NK-92 (cell line): Measurements from ENCODE around the gene SRSF9.
"Not testable (repeated sequence)": the region's sequence is repeated elsewhere in the genome, so short reads cannot be mapped to it uniquely, and the experiment has no call there.

Experiments
- DNase-seq: peaks from one replicate; lab custom pipeline; 2025; ENCODE audit not compliant: unreplicated experiment; lab: John Stamatoyannopoulos, UW

SRSF9 gene

DNA sequence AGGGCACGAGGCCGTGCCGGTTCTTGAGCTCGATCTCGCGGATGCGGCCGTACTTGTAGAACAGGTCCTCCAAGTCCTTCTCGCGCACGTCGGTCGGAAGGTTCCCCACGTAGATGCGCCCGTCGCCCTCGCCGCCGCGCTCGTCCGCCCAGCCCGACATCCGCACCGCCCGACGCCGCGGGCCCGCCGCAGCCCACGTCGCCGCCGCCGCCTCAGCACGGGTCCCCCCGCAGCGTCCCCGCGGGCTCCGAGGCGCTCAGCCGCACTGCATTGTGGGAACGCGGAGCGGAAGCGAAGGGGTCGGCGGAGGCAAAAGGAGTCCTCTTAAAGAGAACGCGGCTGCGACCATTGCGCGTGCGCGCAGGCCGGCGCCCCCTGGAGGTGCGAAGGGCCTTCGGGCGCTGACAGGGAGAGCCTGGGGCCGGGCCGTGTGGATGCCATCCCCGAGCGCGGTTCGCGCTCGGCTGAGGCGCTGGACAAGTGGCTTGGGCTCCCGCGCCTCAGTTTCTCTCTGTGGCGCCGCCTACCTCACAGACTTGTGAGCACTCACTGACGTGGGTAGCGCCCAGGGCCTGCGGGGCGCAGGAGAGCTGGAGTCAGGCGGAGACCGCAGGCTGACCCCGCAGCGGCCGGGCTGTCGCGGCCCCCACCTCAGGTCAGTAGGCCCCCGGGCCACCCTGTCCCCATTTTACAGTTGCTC, at the start of gene SRSF9:
TSS of gene SRSF9 (minus strand) at position 299 of the 700 bp plus-strand sequence. CDS start at position 160, 139 bp downstream.
- DNase-seq = peak; percentile 53

GRCh38 chr12:120519324-120519723, 49.8 kb upstream of the SRSF9 start:
- DNase-seq = not testable (repeated sequence)

DNA sequence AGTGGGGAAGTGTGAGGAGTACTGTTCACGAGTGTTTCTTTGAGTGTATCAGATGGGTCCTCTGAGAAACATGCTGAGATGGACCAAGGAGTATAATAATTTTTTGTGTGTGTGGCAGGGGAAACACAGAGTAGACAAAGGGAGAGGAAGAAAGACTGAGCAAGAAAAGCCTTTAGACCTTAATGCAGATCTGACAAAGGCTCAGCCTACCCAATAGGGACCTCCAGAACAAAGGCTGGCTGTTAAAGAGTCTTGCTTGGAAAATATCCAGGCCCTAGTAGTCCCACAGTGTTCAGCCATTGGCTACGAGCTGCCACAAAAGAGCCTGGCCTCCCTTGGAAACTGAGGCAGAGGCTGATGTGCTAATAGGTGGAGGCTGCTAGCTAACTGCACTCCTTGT, 45.9 kb upstream of the SRSF9 start:
- DNase-seq = no peak

DNA sequence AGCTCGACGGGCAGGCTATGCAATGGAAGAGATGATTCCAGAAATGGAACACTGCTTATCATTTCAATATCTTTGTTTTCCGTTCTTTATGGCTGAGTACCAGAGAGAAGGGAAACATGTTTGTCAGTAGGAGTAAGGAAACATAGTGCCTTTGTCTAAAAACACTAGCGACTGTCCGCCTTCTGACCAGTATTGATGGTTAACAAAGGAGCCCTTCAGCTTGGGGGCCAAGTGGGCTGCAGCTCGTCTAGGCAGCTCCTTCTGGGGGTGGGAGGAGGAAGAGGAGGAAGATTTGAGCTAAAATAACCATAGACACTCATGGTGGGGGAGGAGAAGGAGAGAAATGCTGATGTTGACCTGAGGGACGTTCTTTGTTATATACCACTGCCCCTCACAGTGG, 44.5 kb upstream of the SRSF9 start:
- DNase-seq = no peak

DNA sequence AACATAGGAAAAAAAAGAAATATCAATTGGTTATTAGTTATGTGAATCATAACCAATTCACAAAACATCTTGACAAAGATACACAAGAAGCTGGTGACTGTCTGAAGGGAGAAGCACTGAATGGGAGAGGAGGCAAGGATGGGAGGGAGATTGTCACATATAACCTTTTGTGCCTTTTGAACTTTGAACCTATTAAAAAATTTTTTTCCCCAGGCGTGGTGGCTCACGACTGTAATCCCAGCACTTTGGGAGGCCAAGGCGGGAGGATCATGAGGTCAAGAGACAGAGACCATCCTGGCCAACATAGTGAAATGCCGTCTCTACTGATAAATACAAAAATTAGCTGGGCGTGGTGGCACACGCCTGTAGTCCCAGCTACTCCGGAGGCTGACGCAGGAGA, 39.0 kb upstream of the SRSF9 start:
- DNase-seq = no peak

GRCh38 chr12:120504587-120504986, 35.0 kb upstream of the SRSF9 start:
- DNase-seq = no peak

DNA sequence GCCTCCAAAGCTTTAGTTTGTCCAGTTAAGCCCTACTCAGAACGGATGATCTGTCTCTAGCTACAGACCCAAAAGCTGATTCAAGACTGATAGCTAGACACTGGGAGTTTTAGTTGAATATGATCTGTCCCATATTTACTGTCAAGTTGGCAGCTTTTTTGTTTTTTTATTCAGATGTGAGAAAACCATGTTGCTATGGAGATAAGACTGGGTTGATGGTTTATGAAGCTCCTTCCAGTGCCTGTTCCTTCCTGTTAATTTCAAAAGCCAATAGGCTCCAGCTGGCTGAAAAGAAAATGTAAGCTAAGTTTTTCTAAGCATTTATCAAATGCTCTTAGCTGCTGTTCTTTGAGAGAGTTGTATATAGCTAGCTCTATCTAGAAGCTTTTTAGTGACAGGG, 31.0 kb upstream of the SRSF9 start:
- DNase-seq = no peak

- DNase-seq = no peak
Observed at GRCh38 chr12:120498870-120499515, 29.4 kb upstream of the SRSF9 start.

DNA sequence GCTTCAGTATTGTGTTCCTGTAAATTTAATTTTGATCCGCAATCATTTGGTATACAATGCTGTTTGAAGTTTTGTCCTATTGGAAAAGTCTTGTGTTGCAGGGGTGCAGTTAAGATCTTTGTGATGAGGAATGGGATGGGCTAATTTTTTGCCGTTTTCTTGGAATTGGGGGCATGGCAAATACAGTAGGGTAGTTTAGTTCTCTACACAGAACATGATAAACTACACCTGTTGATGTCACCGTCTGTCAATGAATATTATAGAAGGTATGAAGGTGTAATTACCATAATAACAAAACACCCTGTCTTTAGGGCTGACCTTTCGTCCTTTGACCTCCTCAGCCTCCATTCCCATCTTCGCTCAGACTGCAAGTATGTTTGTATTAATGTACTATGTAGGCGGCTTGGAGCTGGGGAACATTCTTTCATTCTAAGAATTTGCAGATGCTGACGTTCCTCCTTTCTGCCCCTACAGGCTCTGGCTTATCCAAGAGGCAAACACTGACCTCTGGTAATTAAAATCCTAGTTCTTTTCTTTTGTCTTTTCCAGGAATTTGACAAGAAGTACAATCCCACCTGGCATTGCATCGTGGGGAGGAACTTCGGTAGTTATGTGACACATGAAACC, 28.1 kb upstream of the SRSF9 start:
- no peak for DNase-seq

- DNase-seq = no peak
Observed at GRCh38 chr12:120496413-120497340, 27.1 kb upstream of the SRSF9 start.

DNA sequence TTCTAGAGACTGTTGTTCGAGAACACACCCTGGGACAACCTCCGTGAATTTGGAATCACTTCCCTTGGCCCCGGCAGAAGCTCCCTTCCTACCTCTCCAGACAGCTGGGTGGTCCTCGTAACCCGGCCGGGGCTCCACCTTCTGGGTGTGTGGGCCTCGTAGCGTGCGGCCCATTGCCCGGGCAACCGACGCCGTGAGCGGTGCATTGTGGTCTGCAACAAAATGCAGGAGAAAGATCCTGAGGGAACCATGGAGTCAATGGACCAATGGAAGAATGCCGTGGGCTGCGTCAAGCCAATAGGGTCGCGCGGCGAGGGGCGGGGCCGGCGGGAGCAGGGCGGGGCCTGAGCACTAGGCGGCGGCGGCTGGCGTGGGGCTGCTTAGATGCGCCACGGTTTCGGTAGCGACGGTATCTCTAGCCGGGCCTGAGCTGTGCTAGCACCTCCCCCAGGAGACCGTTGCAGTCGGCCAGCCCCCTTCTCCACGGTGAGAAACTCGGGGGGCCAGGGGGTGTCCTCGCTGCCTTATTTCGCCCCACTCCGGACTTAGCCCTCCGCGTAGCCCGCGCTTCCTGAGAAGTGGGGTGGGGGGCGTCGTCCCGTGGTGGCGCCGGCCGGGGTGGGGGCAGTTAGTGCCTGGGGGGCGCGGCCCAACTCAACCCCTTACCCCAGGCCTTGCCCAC, 26.3 kb upstream of the SRSF9 start, which contains the start of gene DYNLL1:
TSS of gene DYNLL1 (plus strand) at position 383 of the 682 bp plus-strand sequence. CDS start 309 bp downstream, outside the sequence.
- DNase-seq = peak; percentile 86

GRCh38 chr12:120495186-120495730, 25.7 kb upstream of the SRSF9 start:
- DNase-seq = no peak

DNA sequence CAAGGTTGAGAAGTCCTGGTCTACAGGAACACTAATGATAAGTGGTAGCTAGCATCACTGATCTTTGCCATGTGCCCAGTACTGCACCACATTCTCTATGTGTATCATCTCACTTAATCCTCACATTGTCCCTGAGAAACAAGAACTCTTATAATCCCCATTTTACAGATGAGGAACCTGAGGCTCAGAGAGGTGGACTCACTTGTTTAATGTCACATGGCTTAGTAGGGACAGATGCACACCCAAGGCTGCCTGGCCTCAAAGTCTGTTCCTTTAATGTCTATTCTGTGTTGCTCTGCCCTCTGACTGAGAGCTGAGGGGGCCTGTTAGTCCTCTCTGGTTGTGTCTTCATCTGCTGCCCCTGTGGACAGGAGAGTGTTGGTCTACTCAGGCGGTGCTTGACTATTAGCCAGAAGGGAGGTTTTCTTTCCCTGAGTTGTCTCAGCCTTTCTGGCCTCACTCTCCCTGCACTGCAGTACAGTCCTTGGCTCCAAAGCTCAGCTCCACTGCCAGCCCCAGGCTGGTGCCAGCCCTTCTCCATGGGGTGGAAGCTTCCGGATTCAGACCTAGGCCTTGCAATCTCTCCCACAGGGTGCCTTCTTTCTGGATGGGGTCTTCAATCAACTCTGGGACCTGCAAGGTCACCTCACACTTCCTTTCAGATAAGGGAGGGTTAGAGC, 21.4 kb upstream of the SRSF9 start:
- DNase-seq = no peak

DNA sequence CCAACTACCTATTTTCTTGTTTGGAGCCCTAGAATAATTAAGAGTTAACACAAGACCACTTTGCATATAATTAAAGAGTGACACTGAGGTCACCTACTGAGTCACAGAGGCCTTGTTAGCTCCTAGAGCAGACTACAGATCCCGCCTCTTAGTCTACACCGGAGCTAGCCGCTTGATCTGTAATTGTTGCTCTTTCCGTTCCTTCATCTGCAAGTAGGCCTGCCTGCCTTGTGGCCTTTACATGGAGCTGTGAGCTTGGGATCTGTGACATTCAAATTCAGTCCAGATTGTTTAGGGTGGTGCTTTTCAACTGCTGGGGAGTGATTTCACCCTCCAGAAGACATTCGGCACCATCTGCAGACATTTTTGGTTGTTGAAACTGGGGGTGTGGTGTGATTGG, 20.8 kb upstream of the SRSF9 start:
- no peak for DNase-seq

DNA sequence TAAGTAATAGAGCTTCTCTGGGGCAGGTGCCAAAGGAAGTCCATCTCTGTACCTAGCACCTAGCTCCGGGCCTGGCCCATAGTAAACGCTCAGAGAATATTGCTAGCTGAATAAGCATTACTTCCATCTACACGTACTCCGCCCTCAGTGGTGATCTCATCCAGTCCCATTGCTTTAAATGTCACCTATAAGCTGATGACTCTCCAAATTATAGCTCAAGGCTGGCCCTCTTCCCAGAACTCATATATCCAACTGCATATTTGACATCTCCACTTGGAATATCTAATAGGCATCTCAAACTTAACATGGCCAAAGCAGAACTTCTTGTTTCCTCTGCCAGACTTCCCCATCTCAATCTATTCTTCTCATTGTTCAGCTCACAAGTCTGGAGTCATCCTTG, 19.5 kb upstream of the SRSF9 start:
- DNase-seq = no peak

DNA sequence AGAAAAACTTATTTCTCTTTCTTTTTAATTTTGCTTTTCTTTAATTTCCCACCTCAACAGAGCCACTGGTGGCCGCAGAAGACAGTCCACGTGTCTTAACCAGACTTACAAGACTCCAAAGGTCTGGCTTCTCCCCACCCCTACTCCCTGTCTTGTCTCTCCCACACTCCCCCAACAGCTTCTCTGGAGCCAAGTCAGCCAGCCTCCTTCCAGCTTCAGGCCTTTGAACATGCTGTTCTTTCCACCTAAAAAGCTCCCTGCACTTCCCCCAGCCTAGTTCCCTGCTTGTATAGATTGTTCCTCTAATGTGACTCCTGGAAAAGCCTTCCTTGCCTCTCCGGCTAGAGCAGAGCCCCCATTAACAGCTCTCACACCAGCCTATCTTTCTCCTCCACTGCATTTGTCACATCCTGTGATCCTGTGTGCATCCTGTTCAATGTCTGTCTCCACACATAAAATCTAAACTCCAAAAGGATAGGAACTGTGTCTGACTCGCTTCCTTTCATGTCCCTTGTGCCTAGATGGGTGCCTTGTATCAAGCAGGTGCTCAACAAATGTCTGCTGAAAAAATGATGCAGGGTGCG, 18.6 kb upstream of the SRSF9 start:
- DNase-seq = no peak

DNA sequence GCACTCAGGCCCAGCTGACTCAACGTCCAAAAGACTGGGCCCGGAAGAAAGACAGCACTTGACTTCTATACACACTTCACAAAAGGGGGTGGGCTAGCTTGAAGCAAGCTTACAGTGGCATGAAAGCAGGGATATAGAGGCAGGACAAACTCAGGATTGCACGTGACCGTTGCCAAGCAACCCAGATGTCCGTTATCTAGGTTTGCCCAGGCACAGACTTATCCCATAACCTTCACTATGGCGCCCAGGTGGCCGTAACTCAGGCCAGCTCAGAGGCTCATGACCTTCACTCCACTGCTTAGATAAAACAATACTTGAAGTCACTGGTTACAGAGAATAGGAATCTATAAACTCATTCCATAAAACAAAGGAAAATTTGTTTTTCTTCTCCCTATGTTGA, 18.0 kb upstream of the SRSF9 start:
- DNase-seq = not testable (repeated sequence)

DNA sequence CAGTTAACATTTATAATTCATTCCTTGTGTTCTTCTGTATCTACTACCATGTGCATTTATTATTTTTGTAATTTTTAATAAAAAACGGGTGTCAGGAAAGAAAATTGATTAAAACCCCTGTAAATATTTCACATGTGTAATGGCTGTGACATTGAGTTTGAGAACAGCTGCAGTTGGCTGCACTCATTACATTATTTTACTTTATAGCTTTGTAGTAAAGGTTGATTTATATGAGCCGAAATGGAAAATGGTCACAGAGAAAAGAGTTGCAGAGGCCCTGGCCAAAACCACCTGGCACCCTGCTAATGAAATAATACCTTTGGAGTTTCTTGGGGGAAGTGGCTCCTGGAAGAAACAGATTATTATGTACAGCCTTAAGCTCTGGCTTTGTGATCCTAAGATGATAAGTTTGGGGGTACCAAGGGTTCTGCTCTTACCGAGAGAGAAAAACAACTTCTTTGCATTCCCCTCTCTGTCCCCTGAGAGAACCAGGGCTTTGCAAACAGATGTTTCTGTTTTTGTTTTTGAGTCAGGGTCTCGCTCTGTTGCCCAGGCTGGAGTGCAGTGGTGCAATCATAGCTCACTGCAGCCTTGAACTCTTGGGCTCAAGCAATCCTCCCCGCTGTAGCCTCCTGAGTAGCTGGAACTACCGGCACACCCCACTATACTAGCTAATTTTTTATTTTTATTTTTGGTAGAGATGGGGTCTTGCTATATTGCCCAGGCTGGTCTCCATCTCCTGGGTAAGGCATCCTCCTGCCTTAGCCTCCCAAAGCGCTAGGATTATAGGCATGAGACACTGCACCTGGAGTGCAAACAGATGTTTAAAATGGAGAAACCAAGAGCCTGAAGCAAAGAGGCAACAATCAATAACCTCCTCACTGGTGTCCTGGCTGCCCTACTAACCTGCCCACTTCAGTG, 16.7 kb upstream of the SRSF9 start:
- no peak for DNase-seq
